ENCODE results near the gene KCNK2.

DNA sequence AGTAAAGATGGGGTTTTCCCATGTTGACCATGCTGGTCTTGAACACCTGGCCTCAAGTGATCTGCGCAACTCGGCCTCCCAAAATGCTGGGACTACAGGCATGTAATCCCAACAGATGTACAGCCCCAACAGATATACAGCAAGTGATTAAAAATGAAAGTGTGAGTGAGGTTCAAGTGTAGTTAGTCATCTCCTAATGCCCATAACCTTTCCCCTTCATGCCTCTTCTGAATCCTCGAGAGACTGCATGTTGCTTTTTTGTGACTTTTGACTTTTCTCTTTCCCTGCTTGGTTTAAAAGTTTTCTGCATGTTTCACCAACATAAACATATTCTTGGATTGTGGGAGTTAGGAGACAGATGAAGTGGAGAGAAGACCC is 31.2 kb downstream of the KCNK2 start:
- no peak for TF ChIP-seq EZH2phosphoT487 (IDR thresholded peaks at IDR 0.05; ENCODE audit: insufficient read depth, low read depth)
- TF ChIP-seq EZH2 (IDR thresholded peaks at IDR 0.05; ENCODE audit: insufficient read depth, poor library complexity, severe bottlenecking): no peak

All from GM23248 (cell line).